Daoy (cell line): ENCODE data around the gene JAKMIP1. TPM values are rescaled to one million over a fixed set of nuclear protein-coding genes. Genes with fewer than 3 reads are reported as not detected.

Experiments
- DNase-seq: peaks from one replicate; pipeline ENCODE4 v3.0.0-alpha.2; 2015; ENCODE audit warnings: low read depth
- total RNA-seq: library from RNA; depleted of rRNA; stranded (reverse); fragments of >200 nt; shearing (Covaris generic); gene quantifications from 2 replicates; pipeline ENCODE4 v1.2.3, GENCODE V29; 2014

JAKMIP1 gene
- total RNA-seq, 1 experiment from 2014 or later: 0.40 TPM

GRCh38 chr4:6119507-6120020 is 80.8 kb downstream of the JAKMIP1 start:
- peak; percentile 45 for DNase-seq

DNA sequence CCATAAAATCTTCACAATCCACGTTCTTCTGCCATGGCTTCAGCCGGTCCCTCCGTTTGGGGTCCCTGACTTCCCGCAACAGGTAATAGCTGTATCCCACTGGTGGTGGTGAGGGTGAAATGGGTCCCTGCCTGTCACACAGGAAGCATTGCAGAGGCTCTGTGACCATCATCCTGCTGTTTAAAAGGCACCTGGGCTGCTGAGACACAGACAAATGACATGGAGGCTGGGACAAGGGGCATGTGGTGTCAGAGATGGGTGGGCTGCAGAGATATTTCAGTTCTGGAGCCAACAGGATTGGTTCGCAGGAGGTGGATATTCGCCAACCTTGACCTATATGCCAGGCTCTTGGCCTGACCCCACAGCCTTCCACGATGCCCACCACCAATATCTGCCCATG is 82.1 kb downstream of the JAKMIP1 start:
- DNase-seq: no peak

DNA sequence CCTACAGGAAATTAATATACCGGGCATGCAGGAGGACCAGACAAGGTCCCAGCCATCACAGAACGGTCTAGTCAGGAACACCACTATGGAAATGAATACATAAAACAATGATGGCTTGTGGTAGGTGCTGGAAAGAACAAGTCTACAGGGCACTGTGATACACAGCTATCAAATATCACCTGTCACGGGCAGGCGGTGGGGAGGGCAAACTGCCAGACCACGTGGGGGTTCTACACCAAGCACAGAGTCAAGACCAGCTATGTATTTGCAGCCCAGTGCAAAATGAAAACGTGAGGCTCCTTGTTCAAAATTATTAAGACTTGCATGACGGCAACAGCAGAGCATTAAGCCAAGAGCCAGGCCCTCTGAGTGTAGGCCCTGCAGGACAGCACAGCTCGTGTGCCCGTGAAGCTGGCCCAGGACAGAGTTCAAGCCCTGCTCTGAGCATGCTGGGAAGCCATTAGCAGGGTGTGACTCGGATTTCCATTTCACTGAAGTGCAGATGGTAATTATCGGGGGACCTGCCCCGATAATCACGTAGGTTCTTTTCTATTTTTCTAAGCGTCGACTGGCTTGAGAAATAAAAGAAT is 83.6 kb downstream of the JAKMIP1 start:
- DNase-seq: peak; percentile 51

DNA sequence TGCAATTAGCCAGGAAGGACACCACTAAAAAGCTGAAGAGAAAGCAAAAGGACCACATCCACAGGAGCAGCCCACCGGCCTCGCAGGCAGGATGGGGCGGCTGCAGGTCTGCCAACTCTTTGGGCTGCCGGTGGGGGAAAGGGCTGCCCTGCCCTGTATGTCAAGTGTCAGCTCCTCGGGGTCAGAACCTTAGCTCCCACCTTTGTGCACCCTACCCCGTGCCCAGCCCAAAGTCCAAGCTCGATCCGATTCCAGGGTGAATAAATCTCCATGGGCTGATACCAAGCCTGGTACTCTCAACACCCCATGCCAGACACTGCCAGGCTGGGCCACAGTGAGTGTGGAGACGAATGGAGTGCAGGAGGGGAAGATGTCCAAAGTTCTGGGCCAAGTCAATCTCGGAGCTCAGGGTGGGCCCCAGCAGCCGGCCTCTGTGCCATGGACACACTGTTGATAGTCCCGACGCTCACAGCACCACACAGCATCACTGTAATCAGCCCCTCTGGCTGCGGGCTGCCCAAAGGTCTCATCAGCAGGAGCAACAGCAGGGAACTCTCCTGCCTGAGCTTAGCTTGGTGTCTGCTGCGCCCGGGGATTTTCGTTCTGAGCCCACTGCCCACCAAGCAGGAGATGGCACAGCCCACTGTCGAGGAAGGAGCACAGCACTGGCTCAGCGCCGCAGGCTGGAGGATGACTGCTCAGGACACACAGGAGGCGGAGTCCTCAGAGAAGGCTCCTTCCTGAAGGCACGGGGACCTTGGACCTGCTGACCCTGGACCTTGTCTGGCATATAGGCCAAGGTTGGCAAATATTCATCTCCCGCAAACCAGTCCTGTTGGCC is 84.4 kb downstream of the JAKMIP1 start:
- DNase-seq: no peak

DNA sequence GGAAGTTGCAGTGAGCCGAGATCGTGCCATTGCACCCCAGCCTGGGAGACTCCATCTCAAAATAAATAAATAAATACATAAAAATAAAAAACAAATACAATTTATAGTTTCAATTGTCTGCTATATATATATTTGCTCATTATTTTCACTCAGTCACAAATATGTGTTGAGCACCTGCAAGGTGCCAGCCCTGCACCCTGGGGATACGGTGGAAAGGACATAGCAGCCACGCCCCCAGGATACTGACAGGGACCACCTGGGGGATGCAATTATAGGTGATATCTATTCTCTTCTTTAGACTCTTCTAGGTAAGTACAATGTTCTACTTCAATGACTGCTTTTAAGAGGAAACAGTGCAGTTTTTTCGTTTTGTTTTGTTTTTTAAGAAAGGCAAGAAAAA is 85.0 kb downstream of the JAKMIP1 start:
- DNase-seq: no peak

GRCh38 chr4:6114601-6115000 is 85.7 kb downstream of the JAKMIP1 start:
- DNase-seq: no peak

DNA sequence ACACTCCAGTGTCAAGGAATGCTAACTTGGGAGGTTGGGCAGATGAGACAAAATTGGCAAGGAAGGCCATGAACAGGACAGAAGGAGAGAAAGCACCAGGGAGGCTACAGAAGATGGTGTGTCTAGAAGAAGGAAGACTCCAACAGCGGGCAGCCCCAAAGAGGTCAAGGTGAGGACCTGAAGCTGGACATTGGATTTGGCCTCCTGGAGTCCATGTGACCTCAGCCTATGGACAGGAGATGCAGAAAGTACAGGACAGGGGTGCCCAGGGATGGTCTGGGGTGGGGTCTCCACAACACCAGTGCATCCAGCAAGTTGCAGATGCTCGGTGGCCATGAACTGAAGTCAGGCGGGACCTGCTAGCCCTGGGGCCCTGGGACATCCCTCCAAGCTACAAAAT is 86.2 kb downstream of the JAKMIP1 start:
- DNase-seq: no peak

DNA sequence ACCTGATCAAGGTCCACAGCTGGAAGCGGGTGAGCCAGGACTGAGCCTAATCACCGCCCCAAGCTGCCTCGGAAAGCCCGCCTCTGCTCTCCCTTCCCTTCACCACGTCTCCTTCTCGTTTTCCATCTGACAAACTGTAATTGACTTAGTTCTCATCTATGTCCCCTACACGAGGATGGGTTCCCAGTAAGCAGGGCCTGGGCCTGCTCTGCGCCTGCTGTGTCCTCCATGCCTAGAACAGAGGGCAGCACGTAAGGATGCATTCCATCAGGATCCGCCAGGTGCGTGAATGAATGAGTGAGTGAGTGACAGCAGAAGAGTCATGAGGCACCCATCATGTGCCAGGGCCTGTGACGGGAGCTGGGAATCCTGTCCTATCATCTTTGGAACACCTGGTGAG is 86.7 kb downstream of the JAKMIP1 start:
- no peak for DNase-seq

DNA sequence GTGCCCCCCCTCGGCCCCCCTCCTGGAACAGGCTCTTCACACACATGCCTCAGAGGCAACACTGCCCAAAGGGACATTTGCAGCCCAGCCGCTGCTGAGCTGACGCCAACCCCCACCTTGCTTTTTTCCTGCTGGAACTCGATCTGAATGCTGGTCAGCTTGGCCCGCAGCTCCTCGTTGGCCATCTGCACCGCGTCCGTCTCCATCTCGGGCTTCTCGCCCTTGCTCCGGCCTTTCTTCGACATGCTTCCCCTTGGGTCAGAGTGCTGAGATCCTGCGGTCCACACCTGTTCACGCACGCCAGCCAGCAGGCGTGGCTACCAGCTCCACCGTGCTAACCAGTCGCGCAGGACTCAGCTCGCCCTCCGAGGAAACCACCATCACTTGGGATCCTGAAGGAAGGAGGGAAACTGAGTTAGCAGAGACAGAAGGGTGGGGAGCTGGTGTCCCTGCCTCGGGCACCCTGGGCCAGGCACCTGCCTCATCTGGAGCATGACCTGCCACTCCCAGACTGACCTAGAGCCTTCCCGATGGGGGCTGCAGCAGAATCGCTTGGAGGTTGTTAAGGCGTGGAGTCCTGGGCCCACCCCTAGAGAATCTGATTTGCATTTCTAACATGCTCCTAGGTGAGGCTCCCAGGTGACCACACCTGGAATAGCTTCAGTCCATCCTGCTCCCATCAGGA is 87.6 kb downstream of the JAKMIP1 start:
- DNase-seq: no peak

- no peak for DNase-seq
These were observed 88.9 kb downstream of the JAKMIP1 start for GRCh38 chr4:6111354-6111960.

DNA sequence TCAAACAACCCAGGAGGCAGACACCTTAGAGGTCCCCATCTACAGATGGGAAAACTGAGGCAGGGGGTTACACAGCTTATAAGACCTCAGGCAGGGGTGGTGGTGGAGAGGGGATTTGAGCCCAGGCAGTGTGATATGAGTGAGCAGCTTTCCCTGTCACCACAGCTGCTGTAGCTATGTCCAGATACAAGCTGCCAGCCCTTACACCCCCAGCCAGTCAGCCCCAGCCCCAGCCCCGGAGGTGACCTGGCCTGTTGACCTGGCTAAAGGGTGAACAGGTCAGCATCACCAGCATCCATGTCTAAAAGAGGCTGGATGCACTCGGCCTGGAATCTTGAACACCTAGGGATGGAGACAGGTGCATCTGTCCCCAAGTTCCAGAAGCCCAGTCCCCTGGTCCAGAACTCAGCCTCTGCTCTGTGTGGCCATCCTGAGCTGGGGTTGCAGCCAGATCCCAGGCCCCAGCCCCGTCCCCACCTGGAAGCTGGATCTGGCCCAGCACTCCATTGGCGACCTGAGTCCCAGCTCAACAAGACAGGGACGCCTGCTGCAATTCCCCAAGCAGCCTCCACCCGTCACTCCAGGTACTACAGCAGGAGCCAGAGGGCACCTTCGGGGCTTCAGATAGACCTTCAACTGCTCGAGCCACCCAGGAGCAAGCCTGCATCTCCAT is 89.5 kb downstream of the JAKMIP1 start:
- no peak for DNase-seq

DNA sequence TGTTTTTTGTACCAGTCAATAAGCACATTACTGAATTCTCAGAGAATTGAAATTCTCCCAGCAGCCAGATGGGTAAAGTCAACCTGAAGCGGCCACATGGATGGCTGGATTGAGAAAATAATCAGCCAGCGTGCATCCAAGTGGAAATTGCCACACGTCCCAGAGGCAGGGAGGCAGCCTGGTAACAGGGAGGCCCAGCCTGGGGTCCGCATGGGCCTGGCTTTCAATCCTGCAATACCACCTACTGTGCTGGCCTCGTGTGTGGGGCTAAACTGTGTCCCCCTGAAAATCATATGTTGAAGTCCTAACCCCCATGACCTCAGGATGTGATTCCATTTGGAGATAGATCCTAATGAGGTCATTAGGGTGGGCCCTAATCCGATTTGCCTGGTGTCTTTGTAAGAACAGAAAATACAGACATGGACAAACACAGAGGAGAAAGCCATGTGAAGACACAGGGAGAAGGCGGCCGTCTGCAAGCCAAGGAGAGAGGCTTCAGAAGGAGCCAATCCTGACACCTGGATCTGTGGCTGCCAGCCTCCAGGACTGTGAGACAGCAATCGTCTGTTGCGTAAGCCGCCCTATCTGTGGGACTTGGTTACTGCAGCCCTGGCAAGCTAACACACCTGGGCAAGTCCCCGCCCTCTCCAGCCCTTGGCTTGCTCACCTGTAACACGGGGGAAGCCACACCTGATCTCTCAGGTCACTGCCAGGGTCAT is 90.3 kb downstream of the JAKMIP1 start:
- DNase-seq: no peak

GRCh38 chr4:6107886-6108285 is 92.5 kb downstream of the JAKMIP1 start:
- no peak for DNase-seq

DNA sequence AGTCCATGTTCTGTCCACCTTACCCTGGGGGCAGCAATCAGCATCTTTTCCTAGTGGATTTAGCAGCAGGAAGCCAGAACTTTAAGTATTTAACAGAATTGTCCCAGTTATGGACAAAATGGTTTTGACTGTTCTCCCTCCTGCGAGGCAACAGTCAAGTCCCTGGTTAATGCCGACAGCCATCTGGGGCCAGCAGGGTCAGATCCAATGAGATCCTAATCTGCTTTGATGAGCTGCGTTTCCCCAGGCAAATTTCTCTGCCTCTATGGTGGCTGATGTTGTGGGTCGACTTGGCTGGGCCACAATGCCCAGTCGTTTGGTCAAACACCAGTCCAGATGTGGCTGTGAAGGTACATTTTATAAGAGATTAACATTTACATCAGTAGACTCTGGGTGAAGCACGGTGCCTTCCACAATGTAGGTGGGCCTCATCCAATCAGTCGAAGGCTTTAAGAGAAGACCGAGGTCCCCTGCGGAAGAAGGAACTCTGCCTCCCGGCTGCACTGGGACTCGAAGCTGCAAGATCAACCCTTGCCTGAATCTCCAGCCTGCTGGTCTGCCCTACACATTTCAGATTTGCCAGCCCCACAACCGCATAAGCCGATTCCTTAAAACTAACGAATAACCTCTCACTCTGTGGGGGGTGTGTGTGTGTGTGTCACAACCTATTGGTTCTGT is 93.1 kb downstream of the JAKMIP1 start:
- DNase-seq: no peak

GRCh38 chr4:6106156-6106555 is 94.2 kb downstream of the JAKMIP1 start:
- no peak for DNase-seq

DNA sequence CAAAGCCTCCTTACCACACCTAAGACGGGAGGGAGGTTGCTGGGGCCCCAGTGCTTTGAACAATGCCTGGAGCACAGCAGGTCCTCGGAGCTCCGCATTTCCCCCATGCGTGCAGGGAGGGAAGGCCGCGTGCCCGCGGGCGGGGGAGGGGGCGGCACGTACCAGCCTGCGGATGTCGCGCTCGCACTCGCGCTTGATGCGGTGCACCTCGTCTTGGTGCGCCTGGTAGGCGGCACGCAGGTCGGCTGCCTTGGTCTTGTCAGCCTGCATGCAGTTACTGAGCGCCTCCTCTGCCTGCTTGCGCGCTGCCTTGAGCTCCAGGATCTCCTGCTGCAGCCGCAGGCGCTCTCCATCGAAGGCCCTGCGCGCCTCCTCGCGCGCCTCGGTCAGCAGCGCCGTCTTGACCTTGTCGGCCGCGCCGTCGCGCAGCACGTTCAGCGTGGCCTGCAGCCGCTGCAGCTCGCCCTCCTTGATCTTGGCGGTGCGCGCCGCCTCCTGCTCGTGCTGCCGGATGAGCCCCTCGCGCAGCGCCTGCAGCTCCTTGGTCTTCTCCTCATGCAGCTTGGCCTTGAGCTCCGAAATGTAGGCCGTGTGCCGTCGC is 94.9 kb downstream of the JAKMIP1 start:
- no peak for DNase-seq

- DNase-seq: no peak
These were observed 95.7 kb downstream of the JAKMIP1 start for GRCh38 chr4:6104541-6105130.

DNA sequence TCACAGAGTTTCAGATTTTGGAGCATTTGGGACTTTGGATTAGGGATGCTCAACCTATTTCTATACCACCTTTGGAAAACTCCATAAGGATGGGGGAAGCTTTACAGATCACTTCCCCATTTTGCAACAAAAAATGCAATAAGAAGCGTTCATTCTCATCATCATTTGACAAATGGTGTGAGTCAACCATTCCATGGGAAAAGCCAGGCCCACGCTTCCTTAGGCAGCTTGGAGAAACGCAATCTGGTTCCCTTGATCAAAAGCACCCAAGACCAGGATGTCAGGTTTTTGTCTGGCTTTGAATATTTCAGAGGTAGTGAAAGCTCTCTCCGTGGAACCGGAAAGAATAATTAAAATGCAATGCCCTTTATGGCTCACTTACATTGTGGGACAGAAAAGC is 102.8 kb downstream of the JAKMIP1 start:
- DNase-seq: no peak

DNA sequence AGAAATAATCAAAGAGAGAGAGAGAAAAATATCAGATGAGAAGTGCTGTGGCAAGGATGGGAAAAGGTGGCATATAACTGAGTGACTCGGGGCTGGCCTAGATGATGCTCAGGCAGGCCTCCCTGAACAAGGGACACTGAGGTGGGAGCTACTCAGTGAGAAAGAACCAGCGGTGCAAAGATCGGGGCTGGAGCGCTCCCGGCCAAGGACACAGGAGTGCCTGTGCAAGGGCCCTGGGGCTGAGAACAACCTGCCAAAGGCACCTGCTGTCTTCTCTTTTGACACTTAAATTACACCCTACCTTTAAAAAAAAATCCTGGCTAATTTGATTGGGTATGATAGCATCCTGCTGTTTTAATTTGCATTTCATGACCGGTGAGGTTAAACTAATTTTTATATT is 104.5 kb downstream of the JAKMIP1 start:
- no peak for DNase-seq
